Panc1 (cell line): Measurements from ENCODE around the gene DDC.

Source experiments
- CTCF ChIP-seq: fragments of 450-650 bp; IDR thresholded peaks from 2 replicates; pipeline ENCODE4 v1.5.1; 2017; ENCODE audit warnings: mild to moderate bottlenecking
- REST ChIP-seq, 2 experiments: IDR thresholded peaks; 2 replicates each; pipeline ENCODE4 v1.6.1; 2011 to 2012; ENCODE audit warnings: low read depth in 2 of 2, control low read depth in 1 of 2, low read length in 1 of 2, mild to moderate bottlenecking in 1 of 2, moderate library complexity in 1 of 2; ENCODE audit not compliant: insufficient read depth in 1 of 2

GRCh38 chr7:50584793-50585408 is 19.7 kb upstream of the DDC start:
- TF ChIP-seq REST (IDR thresholded peaks at IDR 0.05; ENCODE audit: insufficient read depth in 1 of 2, low read depth in 2 of 2, low read length in 1 of 2) (no peak), CTCF (no peak)
